Nephron (organoid): ENCODE measurements around the gene USP14.

Source experiments
- H3K27ac Mint-ChIP-seq, 3 experiments: 2 replicates each; pipeline ENCODE4 v1.8.0; 2020; ENCODE audit warnings: mixed read lengths in 3 of 3, mild to moderate bottlenecking in 2 of 3, moderate library complexity in 1 of 3
- H3K27me3 Mint-ChIP-seq: 2 replicates; pipeline ENCODE4 v1.8.0; 2021; ENCODE audit warnings: low read depth, mild to moderate bottlenecking, moderate library complexity, mixed read lengths
- H3K36me3 Mint-ChIP-seq: 2 replicates; pipeline ENCODE4 v1.8.0; 2020; ENCODE audit warnings: low read depth, mixed read lengths
- H3K4me1 Mint-ChIP-seq: 2 replicates; pipeline ENCODE4 v1.8.0; 2020; ENCODE audit warnings: mixed read lengths
- H3K4me3 Mint-ChIP-seq, 3 experiments: 2 replicates each; pipeline ENCODE4 v1.8.0; 2020; ENCODE audit warnings: mild to moderate bottlenecking in 3 of 3, mixed read lengths in 3 of 3, moderate library complexity in 2 of 3
- H3K9me3 Mint-ChIP-seq: 2 replicates; pipeline ENCODE4 v1.8.0; 2020; ENCODE audit warnings: mixed read lengths
- TF ChIP-seq, protein P1 (sequence below), 3 experiments: fragments of 200-600 bp; sonication (generic); IDR thresholded peaks; one replicate each; pipeline ENCODE4 v1.5.0; 2021; ENCODE audit warnings: antibody characterized with exemption in 3 of 3; ENCODE audit not compliant: unreplicated experiment in 3 of 3

The USP14 gene

DNA sequence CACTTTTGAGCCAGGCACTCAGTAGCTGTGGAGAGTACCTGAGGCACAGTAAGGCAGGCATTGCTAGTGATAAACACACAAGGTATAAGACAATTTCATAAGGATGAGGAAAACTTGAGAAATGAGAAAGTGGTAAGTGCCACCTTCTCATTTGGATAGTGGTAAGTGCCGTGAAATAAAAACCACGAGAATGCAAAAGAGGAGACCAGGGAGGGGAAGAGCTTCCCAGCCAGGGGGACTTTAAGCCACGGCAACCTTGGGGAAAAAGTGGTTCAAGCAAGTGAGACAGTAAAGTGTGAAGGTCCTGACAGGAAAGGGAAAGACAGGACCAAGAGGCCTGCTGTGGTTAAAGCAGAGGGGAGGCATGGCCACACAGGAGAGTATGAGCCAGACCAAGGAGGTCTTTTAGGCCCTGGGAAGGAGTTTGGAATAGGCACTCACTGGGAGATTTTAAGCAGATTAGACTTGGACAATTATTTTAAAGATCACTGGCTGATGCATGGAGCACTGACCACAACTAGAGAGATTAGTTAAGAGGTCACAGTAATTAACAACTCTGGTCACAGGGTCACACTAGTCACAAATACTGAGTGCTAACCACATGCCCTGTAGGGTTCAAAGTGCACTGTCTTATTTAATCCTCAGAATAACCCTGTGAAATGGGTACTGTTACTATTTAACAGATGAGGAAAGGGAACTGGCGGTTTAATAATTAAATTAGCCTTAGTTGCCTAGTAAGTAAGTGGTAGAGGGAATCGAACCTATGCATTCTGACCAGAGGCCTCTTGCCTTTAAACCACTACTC is 59.4 kb downstream of the USP14 start:
- Mint-ChIP-seq H3K27me3 (no peaks in the 10 kb centered on the region), H3K27ac (no peak overlapping the region), H3K9me3 (no peaks in the 10 kb centered on the region), H3K36me3 (peaks cover 73% of the 10 kb centered on the region), H3K4me3 (no peak overlapping the region), H3K4me1 (no peaks in the 10 kb centered on the region)
- TF ChIP-seq, protein P1, sequence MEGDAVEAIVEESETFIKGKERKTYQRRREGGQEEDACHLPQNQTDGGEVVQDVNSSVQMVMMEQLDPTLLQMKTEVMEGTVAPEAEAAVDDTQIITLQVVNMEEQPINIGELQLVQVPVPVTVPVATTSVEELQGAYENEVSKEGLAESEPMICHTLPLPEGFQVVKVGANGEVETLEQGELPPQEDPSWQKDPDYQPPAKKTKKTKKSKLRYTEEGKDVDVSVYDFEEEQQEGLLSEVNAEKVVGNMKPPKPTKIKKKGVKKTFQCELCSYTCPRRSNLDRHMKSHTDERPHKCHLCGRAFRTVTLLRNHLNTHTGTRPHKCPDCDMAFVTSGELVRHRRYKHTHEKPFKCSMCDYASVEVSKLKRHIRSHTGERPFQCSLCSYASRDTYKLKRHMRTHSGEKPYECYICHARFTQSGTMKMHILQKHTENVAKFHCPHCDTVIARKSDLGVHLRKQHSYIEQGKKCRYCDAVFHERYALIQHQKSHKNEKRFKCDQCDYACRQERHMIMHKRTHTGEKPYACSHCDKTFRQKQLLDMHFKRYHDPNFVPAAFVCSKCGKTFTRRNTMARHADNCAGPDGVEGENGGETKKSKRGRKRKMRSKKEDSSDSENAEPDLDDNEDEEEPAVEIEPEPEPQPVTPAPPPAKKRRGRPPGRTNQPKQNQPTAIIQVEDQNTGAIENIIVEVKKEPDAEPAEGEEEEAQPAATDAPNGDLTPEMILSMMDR (IDR thresholded peaks at IDR 0.05; ENCODE audit: unreplicated experiment in 3 of 3) = no peak

DNA sequence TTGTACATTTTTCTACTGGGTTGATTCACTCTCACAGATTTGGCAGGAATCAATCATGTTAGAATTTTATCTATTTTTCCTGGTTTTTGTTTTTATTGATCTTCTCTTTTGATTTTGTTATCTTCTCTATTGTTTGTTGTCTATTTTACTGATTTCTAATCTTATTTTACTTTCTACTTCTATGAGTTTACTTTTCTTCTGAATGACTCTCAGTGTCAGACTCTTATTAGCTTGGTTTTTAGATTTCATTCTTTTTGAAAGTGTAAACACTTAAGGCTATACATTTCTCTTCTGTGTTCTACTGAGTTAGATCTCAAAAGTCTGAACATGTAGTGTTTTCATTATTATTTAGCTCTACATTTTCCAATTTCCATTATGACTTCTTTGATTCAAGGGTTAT is 62.4 kb downstream of the USP14 start:
- no peak overlapping the region for H3K4me3 Mint-ChIP-seq
- TF ChIP-seq, protein P1 (IDR thresholded peaks at IDR 0.05; ENCODE audit: unreplicated experiment in 3 of 3) = no peak
- H3K36me3 Mint-ChIP-seq = peaks cover 77% of the 10 kb centered on the region
- no peaks in the 10 kb centered on the region for H3K9me3 Mint-ChIP-seq
- H3K27ac Mint-ChIP-seq = no peak overlapping the region
- H3K27me3 Mint-ChIP-seq = no peaks in the 10 kb centered on the region
- H3K4me1 Mint-ChIP-seq = no peaks in the 10 kb centered on the region

DNA sequence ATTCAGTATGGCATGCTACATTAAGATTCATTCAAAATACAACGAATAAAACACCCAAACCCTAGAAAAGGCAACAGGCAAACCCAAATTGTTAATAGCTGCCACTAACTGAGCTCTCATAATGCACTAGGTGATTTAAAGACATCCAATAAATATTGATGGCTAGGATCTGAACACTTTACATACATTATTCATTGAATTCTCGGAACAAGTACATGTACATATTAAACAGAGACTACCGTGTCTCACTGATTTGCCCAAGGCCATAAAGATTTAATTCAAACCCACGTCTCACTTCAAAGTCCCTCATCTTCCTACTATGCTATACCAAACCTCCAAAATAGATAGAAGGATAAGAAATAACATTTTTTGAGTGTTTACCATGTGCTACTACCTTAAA is 67.4 kb downstream of the USP14 start:
- H3K9me3 Mint-ChIP-seq = no peaks in the 10 kb centered on the region
- no peak overlapping the region for H3K4me3 Mint-ChIP-seq
- H3K4me1 Mint-ChIP-seq = no peaks in the 10 kb centered on the region
- TF ChIP-seq, protein P1 (IDR thresholded peaks at IDR 0.05; ENCODE audit: unreplicated experiment in 3 of 3) = no peak
- no peak overlapping the region for H3K27ac Mint-ChIP-seq
- no peaks in the 10 kb centered on the region for H3K27me3 Mint-ChIP-seq
- H3K36me3 Mint-ChIP-seq = peaks cover 75% of the 10 kb centered on the region

DNA sequence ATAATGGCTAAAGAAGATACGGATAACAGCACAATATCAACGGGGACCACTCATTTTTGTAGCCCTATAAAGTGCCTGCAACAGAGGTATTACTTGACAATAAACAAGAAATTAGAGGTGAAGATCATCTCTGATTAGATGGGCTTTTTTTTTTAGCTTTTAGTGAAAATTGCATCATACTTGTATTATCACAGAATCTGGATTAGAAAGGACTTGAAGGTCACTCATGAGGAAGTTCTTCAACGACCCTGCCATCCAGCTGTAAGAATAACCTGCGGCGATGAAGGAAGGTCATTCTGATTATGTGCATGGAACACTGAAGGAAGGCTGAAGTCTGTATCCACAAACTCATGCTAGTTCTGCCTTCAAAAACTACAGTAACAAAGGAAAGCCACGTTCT is 69.0 kb downstream of the USP14 start:
- Mint-ChIP-seq H3K27ac (no peak overlapping the region), H3K4me1 (no peaks in the 10 kb centered on the region)

DNA sequence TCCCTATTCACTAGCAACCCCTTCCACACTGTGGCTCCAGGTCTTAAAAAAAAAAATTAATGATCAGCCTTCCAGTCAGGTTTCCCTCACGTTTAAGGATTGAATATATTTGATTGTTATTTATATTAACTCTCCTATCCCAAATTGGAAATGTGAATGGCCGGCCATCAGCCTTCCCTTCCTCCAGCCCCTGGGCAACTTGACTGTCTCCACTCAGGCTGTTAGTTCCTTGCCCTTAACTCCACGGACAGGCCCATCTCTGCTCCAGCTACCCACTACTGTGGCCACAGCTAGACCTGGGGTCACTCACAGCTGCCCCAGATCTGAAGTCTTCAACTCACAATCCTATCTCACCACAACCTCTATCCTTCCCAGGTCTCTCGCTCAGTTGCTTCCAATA is 69.5 kb downstream of the USP14 start:
- Mint-ChIP-seq H3K4me1 (no peaks in the 10 kb centered on the region), H3K27ac (no peak overlapping the region), H3K9me3 (no peaks in the 10 kb centered on the region), H3K36me3 (peaks cover 68% of the 10 kb centered on the region), H3K27me3 (no peaks in the 10 kb centered on the region), H3K4me3 (no peak overlapping the region)
- TF ChIP-seq, protein P1 (IDR thresholded peaks at IDR 0.05; ENCODE audit: unreplicated experiment in 3 of 3) = no peak

More for the DNA sequence above, 69.0 kb downstream of the USP14 start:
- Mint-ChIP-seq H3K4me3 (no peak overlapping the region), H3K27me3 (no peaks in the 10 kb centered on the region), H3K9me3 (no peaks in the 10 kb centered on the region), H3K36me3 (peaks cover 68% of the 10 kb centered on the region)
- TF ChIP-seq, protein P1 (IDR thresholded peaks at IDR 0.05; ENCODE audit: unreplicated experiment in 3 of 3) = no peak

DNA sequence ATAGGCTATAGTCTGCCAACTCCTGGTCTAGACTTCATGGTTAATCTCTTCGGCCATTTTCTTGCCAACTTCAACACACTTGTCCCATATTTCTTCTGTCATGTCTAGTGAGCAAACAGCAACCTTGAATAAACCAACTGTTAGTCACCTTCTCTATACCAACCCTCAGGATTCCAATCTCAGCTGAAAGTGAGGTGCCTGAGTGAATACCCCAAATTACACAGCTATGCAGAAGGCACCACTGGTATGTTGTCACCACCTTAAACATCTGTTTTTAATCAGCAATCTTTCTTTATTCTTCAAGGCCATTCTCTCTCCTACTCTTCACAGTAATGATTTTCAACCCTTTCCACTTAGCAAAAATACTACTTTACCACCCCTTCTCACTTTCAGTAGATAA is 70.2 kb downstream of the USP14 start:
- no peaks in the 10 kb centered on the region for H3K27me3 Mint-ChIP-seq
- H3K36me3 Mint-ChIP-seq = peaks cover 65% of the 10 kb centered on the region

More for the DNA sequence above, 70.2 kb downstream of the USP14 start:
- no peaks in the 10 kb centered on the region for H3K9me3 Mint-ChIP-seq
- TF ChIP-seq, protein P1 (IDR thresholded peaks at IDR 0.05; ENCODE audit: unreplicated experiment in 3 of 3) = no peak
- H3K27ac Mint-ChIP-seq = no peak overlapping the region
- no peak overlapping the region for H3K4me3 Mint-ChIP-seq
- no peaks in the 10 kb centered on the region for H3K4me1 Mint-ChIP-seq
